H1 (cell line): ENCODE data around the gene SLC39A11. TPM values are rescaled to one million over a fixed set of nuclear protein-coding genes. Genes with fewer than 3 reads are reported as not detected.

Experiments used
- EP300 ChIP-seq, 2 experiments: IDR thresholded peaks; 1 replicate in 1 of 2; 2 replicates in 1 of 2; pipeline ENCODE4 v1.6.1; 2011 to 2012; ENCODE audit warnings: low read depth in 2 of 2, low read length in 2 of 2, mild to moderate bottlenecking in 2 of 2, borderline replicate concordance in 1 of 2, inconsistent platforms in 1 of 2, moderate library complexity in 1 of 2
- SAP30 ChIP-seq: fragments of 300-600 bp; sonication (generic); IDR thresholded peaks from 2 replicates; pipeline ENCODE4 v1.7.1; 2012; ENCODE audit warnings: low read length, moderate library complexity, mild to moderate bottlenecking, inconsistent platforms; ENCODE audit not compliant: insufficient read depth, insufficient replicate concordance
- TBP ChIP-seq: IDR thresholded peaks from 2 replicates; pipeline ENCODE4 v1.6.1; 2011; ENCODE audit warnings: low read depth, low read length, improper control_type of control experiment
- polyA plus RNA-seq, 7 experiments: library from polyadenylated mRNA; depleted of rRNA in 3 of 7; stranded (reverse) in 5 of 7; unstranded in 2 of 7; fragments of >200 nt in 5 of 7; fragments of 200-250 nt in 2 of 7; gene quantifications; 1 replicate in 5 of 7; 2 replicates in 1 of 7; 4 replicates in 1 of 7; pipeline versions ENCODE4 v1.2.1 to v1.2.3, GENCODE V29; 2011 to 2013; ENCODE audit warnings: missing spikeins in 2 of 7, mixed read lengths in 2 of 7
- total RNA-seq: library from RNA; stranded (reverse); fragmentation: NEBNext Ultra II Directional; extraction: Animal tissue kit (Norgen Biotek cat#: 25700); gene quantifications from 2 replicates; pipeline ENCODE4 v1.2.1, GENCODE V29; 2021

Gene SLC39A11
- total and polyA plus RNA-seq, 2 of the 8 experiments (the other 6 are each of a cell fraction or from before 2014, with no cell fraction given): 12.2 to 19.6 TPM

GRCh38 chr17:72953621-72954020 is 138.9 kb downstream of the SLC39A11 start (continued):
- TF ChIP-seq EP300 (IDR thresholded peaks at IDR 0.05; ENCODE audit: borderline replicate concordance in 1 of 2, low read depth in 2 of 2, low read length in 2 of 2) (no peak), SAP30 (no peak), TBP (no peak)
